ENCODE data around the gene VAT1L.

The VAT1L gene

GRCh38 chr16:77836801-77837200 lies 48.4 kb downstream of the VAT1L start:
- no peak for DNase-seq

- no peak for DNase-seq
Observed at GRCh38 chr16:77838597-77839255, 50.4 kb downstream of the VAT1L start.

GRCh38 chr16:77840093-77840492 lies 51.7 kb downstream of the VAT1L start:
- no peak for DNase-seq

- no peak for DNase-seq
Observed at GRCh38 chr16:77840673-77841501, 52.5 kb downstream of the VAT1L start.

GRCh38 chr16:77841502-77841763 lies 53.1 kb downstream of the VAT1L start:
- no peak for DNase-seq

- DNase-seq: no peak
Observed at GRCh38 chr16:77842468-77842867, 54.1 kb downstream of the VAT1L start.

- DNase-seq: no peak
Observed at GRCh38 chr16:77843405-77843804, 55.0 kb downstream of the VAT1L start.

- DNase-seq: no peak
Observed at GRCh38 chr16:77844801-77845200, 56.4 kb downstream of the VAT1L start.

- DNase-seq: no peak
Observed at GRCh38 chr16:77849646-77850258, 61.4 kb downstream of the VAT1L start.

- no peak for DNase-seq
Observed at GRCh38 chr16:77850636-77851333, 62.4 kb downstream of the VAT1L start.

GRCh38 chr16:77853161-77853560 lies 64.8 kb downstream of the VAT1L start:
- DNase-seq: no peak

- DNase-seq: no peak
Observed at GRCh38 chr16:77856438-77857160, 68.2 kb downstream of the VAT1L start.

GRCh38 chr16:77858060-77858459 lies 69.7 kb downstream of the VAT1L start:
- no peak for DNase-seq

GRCh38 chr16:77859493-77860232 lies 71.3 kb downstream of the VAT1L start:
- no peak for DNase-seq

- DNase-seq: no peak
Observed at GRCh38 chr16:77860953-77861352, 72.6 kb downstream of the VAT1L start.

GRCh38 chr16:77863250-77863649 lies 74.9 kb downstream of the VAT1L start:
- no peak for DNase-seq

- DNase-seq: no peak
Observed at GRCh38 chr16:77866752-77867151, 78.4 kb downstream of the VAT1L start.

GRCh38 chr16:77868052-77868451 lies 79.7 kb downstream of the VAT1L start:
- DNase-seq: no peak

GRCh38 chr16:77868478-77868877 lies 80.1 kb downstream of the VAT1L start:
- no peak for DNase-seq

- DNase-seq: no peak
Observed at GRCh38 chr16:77869997-77870813, 81.8 kb downstream of the VAT1L start.

GRCh38 chr16:77871932-77872331 lies 83.6 kb downstream of the VAT1L start:
- no peak for DNase-seq

Measured in 8988T (cell line).